ENCODE results near the gene ATXN10.

Gene ATXN10

DNA sequence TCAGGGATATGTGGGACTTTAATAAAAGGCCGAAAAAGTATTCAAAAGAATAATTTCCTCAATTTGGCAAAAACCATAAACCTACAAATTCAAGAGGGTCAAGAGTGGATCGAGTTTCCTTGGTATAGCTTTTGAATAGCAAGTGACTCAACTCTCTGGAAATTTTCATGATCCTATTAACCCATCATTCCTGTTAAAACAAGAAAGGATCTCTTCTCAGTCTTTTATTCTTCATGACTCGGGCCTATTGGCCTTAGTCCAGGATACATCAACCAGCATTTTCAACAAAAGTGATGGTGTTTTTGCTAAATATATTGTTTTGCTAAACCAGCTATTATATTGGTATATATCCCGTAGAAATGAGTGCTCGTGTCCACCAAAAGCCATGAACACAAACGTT lies 110.3 kb downstream of the ATXN10 start:
- no peak overlapping the region for H3K4me3 ChIP-seq (ENCODE audit: low read depth, low read length)
- H3K9me3 ChIP-seq (ENCODE audit: severe bottlenecking), result no peaks in the 10 kb centered on the region
- no peak for DNase-seq
- peaks cover 12% of the 10 kb centered on the region for H3K36me3 ChIP-seq
- TF ChIP-seq, protein P1, sequence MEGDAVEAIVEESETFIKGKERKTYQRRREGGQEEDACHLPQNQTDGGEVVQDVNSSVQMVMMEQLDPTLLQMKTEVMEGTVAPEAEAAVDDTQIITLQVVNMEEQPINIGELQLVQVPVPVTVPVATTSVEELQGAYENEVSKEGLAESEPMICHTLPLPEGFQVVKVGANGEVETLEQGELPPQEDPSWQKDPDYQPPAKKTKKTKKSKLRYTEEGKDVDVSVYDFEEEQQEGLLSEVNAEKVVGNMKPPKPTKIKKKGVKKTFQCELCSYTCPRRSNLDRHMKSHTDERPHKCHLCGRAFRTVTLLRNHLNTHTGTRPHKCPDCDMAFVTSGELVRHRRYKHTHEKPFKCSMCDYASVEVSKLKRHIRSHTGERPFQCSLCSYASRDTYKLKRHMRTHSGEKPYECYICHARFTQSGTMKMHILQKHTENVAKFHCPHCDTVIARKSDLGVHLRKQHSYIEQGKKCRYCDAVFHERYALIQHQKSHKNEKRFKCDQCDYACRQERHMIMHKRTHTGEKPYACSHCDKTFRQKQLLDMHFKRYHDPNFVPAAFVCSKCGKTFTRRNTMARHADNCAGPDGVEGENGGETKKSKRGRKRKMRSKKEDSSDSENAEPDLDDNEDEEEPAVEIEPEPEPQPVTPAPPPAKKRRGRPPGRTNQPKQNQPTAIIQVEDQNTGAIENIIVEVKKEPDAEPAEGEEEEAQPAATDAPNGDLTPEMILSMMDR (IDR thresholded peaks at IDR 0.05; ENCODE audit: low read depth, low read length), result no peak
- H3K27me3 ChIP-seq (ENCODE audit: insufficient read depth, low read depth, severe bottlenecking), result no peaks in the 10 kb centered on the region
- H3K27ac ChIP-seq, result no peak overlapping the region

- DNase-seq, result no peak
- TF ChIP-seq, protein P1 (IDR thresholded peaks at IDR 0.05; ENCODE audit: low read depth, low read length), result no peak
- Histone ChIP-seq H3K27me3 (ENCODE audit: insufficient read depth, low read depth, severe bottlenecking) (no peaks in the 10 kb centered on the region), H3K36me3 (peaks cover 12% of the 10 kb centered on the region), H3K4me3 (ENCODE audit: low read depth, low read length) (no peak overlapping the region), H3K9me3 (ENCODE audit: severe bottlenecking) (no peaks in the 10 kb centered on the region), H3K27ac (no peak overlapping the region)
Observed at GRCh38 chr22:45783021-45783420, 111.4 kb downstream of the ATXN10 start.

DNA sequence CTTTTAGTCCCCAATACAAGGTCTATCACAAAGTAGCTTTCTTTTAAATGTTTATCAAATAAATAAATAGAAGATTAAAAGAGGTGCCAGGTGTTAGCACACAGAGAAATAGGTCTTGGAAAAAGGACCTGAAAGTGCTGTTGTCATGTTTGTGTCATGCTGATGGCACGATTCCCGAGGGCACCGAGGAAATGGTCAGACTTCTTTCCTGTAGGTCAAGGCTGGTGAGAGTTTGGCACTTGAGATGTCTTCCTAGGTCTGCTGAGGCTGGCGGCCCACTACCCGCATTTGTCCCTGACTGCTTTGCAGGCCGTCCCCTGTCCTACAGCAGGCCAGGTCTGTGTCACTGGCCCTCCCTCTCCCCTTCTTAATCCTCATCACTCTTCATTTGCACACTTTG lies 112.1 kb downstream of the ATXN10 start:
- Histone ChIP-seq H3K4me3 (ENCODE audit: low read depth, low read length) (no peak overlapping the region), H3K27me3 (ENCODE audit: insufficient read depth, low read depth, severe bottlenecking) (no peaks in the 10 kb centered on the region), H3K36me3 (peaks cover 11% of the 10 kb centered on the region), H3K27ac (no peak overlapping the region), H3K9me3 (ENCODE audit: severe bottlenecking) (no peaks in the 10 kb centered on the region)
- no peak for DNase-seq
- TF ChIP-seq, protein P1 (IDR thresholded peaks at IDR 0.05; ENCODE audit: low read depth, low read length), result no peak

DNA sequence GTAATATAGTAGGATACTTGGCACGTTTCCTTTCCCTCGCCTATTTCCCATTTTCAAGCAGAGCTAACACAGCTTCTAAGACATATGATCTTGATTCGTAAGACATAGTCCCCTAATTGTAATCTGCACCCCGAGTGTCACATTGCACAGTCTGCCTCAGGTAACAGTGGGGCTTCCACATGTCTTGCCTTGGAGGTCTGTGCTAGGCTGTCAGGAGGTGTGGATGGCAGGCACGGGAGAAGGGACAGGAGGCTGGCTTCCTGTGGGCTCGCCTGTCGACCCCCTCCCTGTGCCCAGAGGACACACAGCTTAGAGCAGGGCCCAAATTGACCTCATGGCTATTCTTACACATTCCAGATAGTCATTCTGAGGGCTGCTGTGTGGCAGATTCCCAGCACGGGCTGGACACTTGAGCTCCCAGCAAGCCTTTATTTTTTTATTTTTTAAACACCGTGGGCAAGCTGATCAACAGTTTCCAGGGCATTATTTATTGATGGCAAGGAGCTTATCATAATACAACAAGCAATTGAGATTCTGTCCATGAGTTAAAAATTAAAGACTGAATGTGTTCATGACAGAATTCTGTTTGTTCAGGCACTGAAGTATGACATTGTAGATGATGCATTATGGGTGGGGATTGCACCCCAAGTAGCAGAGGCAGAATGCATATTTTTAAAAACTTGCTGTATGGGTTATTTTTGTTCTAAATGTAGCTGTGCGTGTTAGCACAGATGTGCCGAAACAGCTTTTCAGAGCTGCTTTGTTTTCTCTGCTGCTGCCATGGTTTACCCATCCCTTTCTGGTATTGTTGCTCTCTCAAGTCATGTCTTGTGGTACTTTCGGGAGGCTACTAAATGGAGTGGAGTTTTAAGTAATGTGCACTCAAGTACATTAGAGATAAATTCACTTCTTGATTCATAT lies 113.0 kb downstream of the ATXN10 start:
- Histone ChIP-seq H3K27ac (no peak overlapping the region), H3K4me3 (ENCODE audit: low read depth, low read length) (no peak overlapping the region), H3K27me3 (ENCODE audit: insufficient read depth, low read depth, severe bottlenecking) (no peaks in the 10 kb centered on the region), H3K9me3 (ENCODE audit: severe bottlenecking) (no peaks in the 10 kb centered on the region), H3K36me3 (peaks cover 3% of the 10 kb centered on the region; the same call in 1 of the 2 replicates)
- TF ChIP-seq, protein P1 (IDR thresholded peaks at IDR 0.05; ENCODE audit: low read depth, low read length), result no peak
- DNase-seq, result no peak

- Histone ChIP-seq H3K27me3 (ENCODE audit: insufficient read depth, low read depth, severe bottlenecking) (no peaks in the 10 kb centered on the region), H3K4me3 (ENCODE audit: low read depth, low read length) (no peak overlapping the region), H3K9me3 (ENCODE audit: severe bottlenecking) (no peaks in the 10 kb centered on the region), H3K27ac (no peak overlapping the region), H3K36me3 (peaks cover 3% of the 10 kb centered on the region; the same call in 1 of the 2 replicates)
- DNase-seq, result no peak
- TF ChIP-seq, protein P1 (IDR thresholded peaks at IDR 0.05; ENCODE audit: low read depth, low read length), result no peak
Observed at GRCh38 chr22:45785458-45785857, 113.8 kb downstream of the ATXN10 start.
